ENCODE measurements around the gene EEPD1.

EEPD1 gene

GRCh38 chr7:36263095-36263484 lies 110.0 kb downstream of the EEPD1 start:
- no peak for DNase-seq

GRCh38 chr7:36264123-36264801 lies 111.2 kb downstream of the EEPD1 start:
- no peak for DNase-seq

GRCh38 chr7:36264913-36265516 lies 112.0 kb downstream of the EEPD1 start:
- no peak for DNase-seq

GRCh38 chr7:36265680-36266079 lies 112.6 kb downstream of the EEPD1 start:
- DNase-seq, result no peak

- DNase-seq, result no peak
These were observed 113.1 kb downstream of the EEPD1 start for GRCh38 chr7:36266190-36266589.

- no peak for DNase-seq
These were observed 113.6 kb downstream of the EEPD1 start for GRCh38 chr7:36266683-36267082.

GRCh38 chr7:36272211-36272566 lies 119.1 kb downstream of the EEPD1 start:
- DNase-seq, result peak; percentile 1

GRCh38 chr7:36272567-36273269 lies 119.7 kb downstream of the EEPD1 start:
- DNase-seq, result peak; percentile 69

GRCh38 chr7:36273836-36274235 lies 120.8 kb downstream of the EEPD1 start:
- DNase-seq, result peak; percentile 35

- peak; percentile 7 for DNase-seq
These were observed 122.8 kb downstream of the EEPD1 start for GRCh38 chr7:36275735-36276284.

GRCh38 chr7:36276428-36277248 lies 123.6 kb downstream of the EEPD1 start:
- DNase-seq, result peak; percentile 29

- DNase-seq, result peak; percentile 30
These were observed 124.1 kb downstream of the EEPD1 start for GRCh38 chr7:36277249-36277542.

GRCh38 chr7:36278069-36278619 lies 125.1 kb downstream of the EEPD1 start:
- no peak for DNase-seq

GRCh38 chr7:36278620-36279172 lies 125.6 kb downstream of the EEPD1 start:
- peak; percentile 88 for DNase-seq

- DNase-seq, result peak; percentile 57
These were observed 126.3 kb downstream of the EEPD1 start for GRCh38 chr7:36279200-36279925.

GRCh38 chr7:36279926-36280315 lies 126.9 kb downstream of the EEPD1 start:
- no peak for DNase-seq

GRCh38 chr7:36280840-36281812 lies 128.1 kb downstream of the EEPD1 start:
- DNase-seq, result peak; percentile 96

- DNase-seq, result peak; percentile 27
These were observed 129.1 kb downstream of the EEPD1 start for GRCh38 chr7:36281945-36282717.

- DNase-seq, result no peak
These were observed 130.1 kb downstream of the EEPD1 start for GRCh38 chr7:36283181-36283580.

GRCh38 chr7:36283711-36284130 lies 130.7 kb downstream of the EEPD1 start:
- no peak for DNase-seq
